Anterior cingulate cortex (tissue), 58 donors: Measurements from ENCODE around the gene LRRC8D.

Source experiments
- DNase-seq, 58 donors: peaks; one replicate each; lab custom pipeline; 2025; lab: John Stamatoyannopoulos, UW

LRRC8D gene

GRCh38 chr1:89806616-89807015 is 14.2 kb upstream of the LRRC8D start:
- no peak for DNase-seq

DNA sequence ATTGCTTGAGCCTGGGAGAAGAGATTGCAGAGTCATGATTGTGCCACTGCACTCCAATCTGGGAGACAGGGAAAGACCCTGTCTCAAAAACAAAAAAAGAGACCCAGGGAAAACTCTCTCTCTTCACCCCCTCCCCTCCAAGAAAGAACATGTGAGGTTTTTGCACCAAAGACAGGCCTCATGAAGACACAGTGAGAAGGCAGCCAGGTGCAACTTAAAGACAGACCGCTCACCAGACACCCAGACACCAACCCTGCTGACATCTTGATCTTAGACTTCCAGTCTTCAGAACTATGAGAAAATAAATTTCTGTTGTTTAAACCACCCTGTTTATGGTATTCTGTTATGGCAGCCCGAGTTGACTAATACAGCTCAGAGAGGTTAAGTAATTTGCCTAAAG is 13.3 kb upstream of the LRRC8D start:
- DNase-seq: no peak

GRCh38 chr1:89807983-89808382 is 12.8 kb upstream of the LRRC8D start:
- DNase-seq: no peak

GRCh38 chr1:89808441-89809117 is 12.3 kb upstream of the LRRC8D start:
- DNase-seq: no peak

- no peak for DNase-seq
Observed at GRCh38 chr1:89809556-89809955, 11.3 kb upstream of the LRRC8D start.

DNA sequence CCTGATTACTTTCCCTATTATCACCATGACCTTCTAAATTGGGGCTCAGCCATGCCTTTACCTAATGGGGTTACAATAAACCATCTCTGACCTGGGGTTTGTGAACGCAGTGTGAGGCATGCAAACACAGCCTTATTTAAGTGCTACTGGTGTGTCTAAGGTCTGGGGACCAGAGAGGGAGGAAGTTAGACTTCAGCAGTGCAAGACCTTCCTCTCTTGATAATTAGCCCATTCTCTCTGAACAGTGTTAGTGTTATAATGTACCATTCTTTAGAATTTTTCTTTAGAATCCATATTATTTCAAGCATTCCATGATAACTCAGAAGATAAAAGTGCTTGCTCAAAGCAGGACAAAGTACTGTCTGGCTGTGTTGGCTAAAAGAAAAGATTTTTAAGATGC is 10.5 kb upstream of the LRRC8D start:
- no peak for DNase-seq

- no peak for DNase-seq
Observed at GRCh38 chr1:89810880-89811279, 10.0 kb upstream of the LRRC8D start.

GRCh38 chr1:89812992-89813391 is 7.8 kb upstream of the LRRC8D start:
- DNase-seq: no peak

DNA sequence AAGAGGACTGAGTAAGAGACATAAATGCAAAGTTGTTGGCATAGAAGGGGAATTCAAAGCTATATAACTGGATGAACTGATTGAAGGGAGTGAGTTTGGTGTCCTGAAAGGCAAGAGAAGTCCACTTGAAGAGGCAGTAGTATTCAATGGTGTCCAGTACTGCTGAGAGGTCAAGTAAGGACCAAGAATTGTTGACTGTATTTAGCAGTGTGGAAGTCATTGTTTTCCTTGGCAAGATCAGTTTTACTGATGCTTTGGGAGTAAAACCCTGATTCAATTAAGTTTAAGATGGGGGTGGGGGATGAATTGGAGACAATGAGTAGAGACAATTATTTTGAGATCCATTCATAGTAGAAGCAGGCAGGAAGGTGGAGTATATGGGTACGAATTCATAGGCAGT is 5.8 kb upstream of the LRRC8D start:
- no peak for DNase-seq

GRCh38 chr1:89815611-89816010 is 5.2 kb upstream of the LRRC8D start:
- no peak for DNase-seq

DNA sequence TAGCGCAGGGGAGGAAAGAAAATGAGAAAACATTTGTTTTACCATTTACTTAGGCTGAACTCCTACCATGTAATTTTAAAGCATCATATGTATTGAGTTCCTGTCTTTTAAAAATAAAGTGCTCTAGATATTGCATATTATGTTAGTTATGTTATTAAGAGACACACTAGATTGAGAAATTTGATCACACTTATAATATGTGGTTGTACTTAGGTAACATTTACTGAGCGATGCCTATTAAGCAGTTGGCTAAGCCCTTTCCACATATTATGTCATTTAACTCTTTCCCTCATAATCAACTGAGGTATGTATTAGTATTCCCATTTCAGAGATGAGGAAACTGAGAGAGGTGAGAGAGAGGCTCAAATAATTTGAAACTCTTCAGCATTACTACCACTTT is 4.5 kb upstream of the LRRC8D start:
- no peak for DNase-seq

- peak in 27 of 58 donors; percentile 15 to 65 (median 40) for DNase-seq
Observed at GRCh38 chr1:89821322-89822108, 683 bp downstream of the LRRC8D start.

DNA sequence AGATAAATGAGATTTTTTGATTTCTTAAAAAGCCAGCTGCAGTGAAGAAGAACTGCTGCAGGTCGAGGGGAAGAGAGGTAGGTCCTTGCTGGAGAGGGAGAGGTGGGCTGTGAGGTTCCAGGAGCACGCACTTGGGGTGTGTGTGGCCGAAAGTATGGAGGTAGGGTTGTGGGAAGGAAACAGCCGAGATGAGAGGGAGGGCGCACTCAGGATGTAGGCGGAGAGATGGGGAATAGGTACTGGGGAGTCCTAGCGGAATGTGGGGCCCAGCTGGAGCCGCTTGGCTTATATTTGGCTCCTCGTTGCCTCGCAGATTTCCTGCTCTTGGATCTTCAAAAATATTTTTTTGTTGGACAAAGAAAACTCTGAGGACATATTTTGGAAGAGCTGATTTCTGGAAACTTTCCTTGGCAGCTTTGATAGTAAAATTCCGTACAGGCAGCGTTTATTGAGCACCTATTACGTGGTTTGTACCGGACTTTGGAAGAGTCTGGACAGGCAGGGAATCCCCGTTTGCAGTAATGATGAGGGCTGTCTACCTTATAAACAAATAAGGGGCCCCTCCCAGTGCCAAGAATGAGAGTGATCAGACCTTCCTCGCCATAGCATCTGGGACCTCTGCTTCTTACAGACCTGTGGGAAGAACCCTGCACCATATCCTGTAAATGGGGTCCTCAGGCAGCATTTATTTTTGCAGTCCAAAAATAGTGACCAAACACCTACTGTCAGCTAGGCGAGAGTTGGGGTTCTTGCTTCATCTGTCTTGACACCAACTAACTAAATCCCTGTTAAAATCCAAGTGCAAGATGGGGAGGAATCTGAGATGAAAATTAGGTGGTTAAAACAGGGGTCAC is 1.5 kb downstream of the LRRC8D start:
- peak in 1 of 58 donors; percentile 8 for DNase-seq

GRCh38 chr1:89822999-89823628 is 2.3 kb downstream of the LRRC8D start:
- DNase-seq: no peak

DNA sequence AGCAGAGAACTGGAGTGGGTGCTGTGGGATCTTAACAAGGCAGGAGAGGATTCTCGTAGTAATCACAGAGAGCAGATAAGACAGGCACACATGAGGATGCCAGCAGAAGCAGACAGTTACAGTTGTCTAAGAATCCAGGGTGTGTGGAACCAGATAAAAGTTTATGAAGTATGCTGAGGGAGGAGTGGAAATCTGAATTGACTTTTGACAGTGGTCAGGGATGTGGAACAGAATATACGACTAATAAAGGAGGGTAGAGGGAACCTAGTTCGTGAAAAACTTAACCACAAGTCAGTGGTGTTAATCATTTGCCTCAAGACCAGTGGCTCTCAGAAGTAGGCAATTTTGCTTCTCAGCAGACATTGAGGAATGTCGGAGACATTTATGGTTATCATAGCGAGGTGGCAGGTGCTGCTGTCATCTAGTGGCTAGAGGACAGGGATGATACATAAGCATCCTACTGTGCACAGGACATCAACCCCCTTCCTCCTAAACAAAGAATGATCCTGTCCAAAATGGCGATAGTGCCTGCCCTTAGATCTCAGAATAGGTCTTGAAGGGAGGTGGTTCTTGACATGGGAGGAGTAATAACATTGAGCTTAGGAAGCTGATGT is 3.0 kb downstream of the LRRC8D start:
- DNase-seq: no peak

DNA sequence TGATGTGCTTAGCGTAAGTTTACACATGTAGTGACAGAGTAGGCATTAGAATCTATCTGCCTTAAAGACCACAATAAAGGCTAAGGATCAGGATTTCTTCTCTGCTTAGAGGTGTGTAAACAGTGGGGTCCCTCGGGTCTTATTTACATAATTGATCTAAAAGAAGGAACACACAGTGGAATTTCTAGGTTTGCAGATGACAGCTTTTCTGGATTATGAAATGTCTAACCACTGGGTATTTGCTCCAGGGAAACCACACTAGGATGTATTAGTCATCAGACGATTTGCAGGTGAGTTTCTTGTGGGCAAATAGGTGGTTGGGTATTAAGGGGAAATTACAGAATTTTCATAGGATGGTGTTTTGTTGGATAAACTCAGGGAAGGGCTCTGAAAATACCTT is 5.8 kb downstream of the LRRC8D start:
- DNase-seq: no peak

- DNase-seq: no peak
Observed at GRCh38 chr1:89827330-89827729, 6.5 kb downstream of the LRRC8D start.

GRCh38 chr1:89827902-89828301 is 7.1 kb downstream of the LRRC8D start:
- DNase-seq: no peak

DNA sequence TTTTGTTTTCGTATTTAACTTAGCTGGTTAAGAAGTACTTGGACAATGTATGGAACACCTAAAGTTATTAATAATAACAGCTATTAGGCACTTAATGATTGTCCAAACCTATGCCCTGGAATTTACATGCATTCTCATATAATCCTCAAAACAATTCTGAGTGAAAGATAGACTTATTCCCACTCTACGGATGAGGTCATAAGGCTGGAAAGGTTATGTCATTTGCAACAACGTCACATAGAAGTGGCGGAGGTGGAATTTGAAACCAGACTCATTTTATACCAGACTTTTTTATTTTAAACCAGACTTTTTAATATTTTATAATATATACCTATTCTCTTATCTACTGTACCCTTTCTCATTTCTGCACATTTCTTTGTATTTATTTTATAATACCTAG is 8.4 kb downstream of the LRRC8D start:
- DNase-seq: no peak

DNA sequence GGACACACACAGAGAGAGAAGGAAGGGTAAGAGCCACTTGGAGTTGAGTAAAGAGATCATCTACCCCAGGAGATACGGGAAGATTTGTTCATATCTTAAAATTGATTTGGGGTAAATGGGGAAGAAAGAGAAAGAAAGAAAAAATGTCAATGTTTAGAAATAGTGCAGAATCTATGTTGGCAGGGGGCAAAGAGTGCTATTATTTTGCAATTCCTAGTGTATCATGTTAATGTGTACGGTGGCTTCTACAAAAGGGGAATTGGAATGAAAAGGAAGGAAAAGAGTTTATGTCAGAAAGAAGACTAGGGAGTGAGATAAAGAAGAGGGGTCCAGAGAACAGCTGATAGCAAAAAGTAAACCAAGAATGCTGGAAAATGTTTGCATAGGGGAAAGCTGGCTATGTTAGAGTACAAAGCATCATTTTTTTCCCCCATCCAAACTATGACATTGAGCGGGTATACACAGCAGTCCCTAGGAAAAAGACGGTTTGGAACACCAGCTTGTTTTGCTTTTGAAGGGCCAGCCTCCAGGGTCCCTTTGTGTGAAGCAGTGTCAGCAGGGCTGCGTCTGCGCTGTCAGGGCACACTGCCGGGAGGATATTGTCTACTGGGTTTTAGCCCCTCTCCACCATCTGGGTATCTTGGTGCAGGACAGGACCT is 10.8 kb downstream of the LRRC8D start:
- DNase-seq: peak in 34 of 58 donors; percentile 3 to 66 (median 31)
